A549 (cell line): ENCODE results near the gene KCTD5. TPM values are rescaled to one million over a fixed set of nuclear protein-coding genes. Genes with fewer than 3 reads are reported as not detected.

Source experiments
- ATOH8 ChIP-seq: fragments of 250-450 bp; sonication (Bioruptor Pico); IDR thresholded peaks from 2 replicates; pipeline ENCODE4 v1.5.0; 2020; ENCODE audit warnings: low read depth, mild to moderate bottlenecking, moderate library complexity
- BCL3 ChIP-seq: fragments of >200 bp; sonication (Bioruptor Twin); formaldehyde crosslinking; IDR thresholded peaks from 3 replicates; pipeline ENCODE4 v1.6.1; 2016
- CBX8 ChIP-seq: fragments of 200-600 bp; sonication (generic); IDR thresholded peaks from 2 replicates; pipeline ENCODE4 v1.6.1; 2016
- ELK1 ChIP-seq: fragments of 150-350 bp; IDR thresholded peaks from 2 replicates; pipeline ENCODE4 v1.6.1; 2014; ENCODE audit warnings: low read depth, mild to moderate bottlenecking, low read length
- ESRRA ChIP-seq: fragments of 150-350 bp; IDR thresholded peaks from 2 replicates; pipeline ENCODE4 v1.6.1; 2014; ENCODE audit warnings: mild to moderate bottlenecking, low read length, borderline replicate concordance
- FOSB ChIP-seq: fragments of 250-450 bp; sonication (Bioruptor Pico); IDR thresholded peaks from 2 replicates; pipeline ENCODE4 v1.5.0; 2020; ENCODE audit warnings: mild to moderate bottlenecking, moderate library complexity
- FOSL2 ChIP-seq, 2 experiments: fragments of 450-650 bp in 1 of 2; fragments of >200 bp in 1 of 2; sonication (Bioruptor Twin) in 1 of 2; formaldehyde crosslinking; IDR thresholded peaks; 2 replicates each; pipeline versions ENCODE4 v1.5.0 to v1.6.1; 2016 to 2020; ENCODE audit warnings: mild to moderate bottlenecking in 1 of 2, moderate library complexity in 1 of 2
- HEYL ChIP-seq: fragments of 250-450 bp; sonication (Bioruptor Pico); IDR thresholded peaks from 2 replicates; pipeline ENCODE4 v1.8.0; 2021; ENCODE audit warnings: mild to moderate bottlenecking, moderate library complexity
- HOXA7 ChIP-seq: fragments of 250-450 bp; sonication (Bioruptor Pico); IDR thresholded peaks from 2 replicates; pipeline ENCODE4 v1.5.0; 2020; ENCODE audit warnings: mild to moderate bottlenecking, moderate library complexity
- HOXB13 ChIP-seq: fragments of 250-450 bp; sonication (Bioruptor Pico); IDR thresholded peaks from 2 replicates; pipeline ENCODE4 v1.5.0; 2020; ENCODE audit warnings: low read depth, mild to moderate bottlenecking, moderate library complexity
- HOXB5 ChIP-seq: fragments of 250-450 bp; sonication (Bioruptor Pico); IDR thresholded peaks from 2 replicates; pipeline ENCODE4 v1.5.0; 2020; ENCODE audit warnings: mild to moderate bottlenecking, moderate library complexity
- JUNB ChIP-seq: fragments of >200 bp; sonication (Bioruptor Twin); formaldehyde crosslinking; IDR thresholded peaks from 2 replicates; pipeline ENCODE4 v1.6.1; 2016
- NR3C1 ChIP-seq: fragments of >200 bp; sonication (Bioruptor Twin); formaldehyde crosslinking; IDR thresholded peaks from 3 replicates; pipeline ENCODE4 v1.6.1; 2017
- PBX3 ChIP-seq: IDR thresholded peaks from 2 replicates; pipeline ENCODE4 v1.6.1; 2012
- PHF8 ChIP-seq: fragments of 200-600 bp; sonication (generic); IDR thresholded peaks from 2 replicates; pipeline ENCODE4 v1.6.1; 2016; ENCODE audit warnings: low read depth, mild to moderate bottlenecking, antibody characterized with exemption, moderate library complexity, borderline replicate concordance
- RNF2 ChIP-seq: fragments of 200-600 bp; sonication (generic); IDR thresholded peaks from 2 replicates; pipeline ENCODE4 v1.6.1; 2016; ENCODE audit warnings: low read depth, mild to moderate bottlenecking, antibody characterized with exemption, moderate library complexity, borderline replicate concordance
- ZNF302 ChIP-seq: fragments of 250-450 bp; sonication (Bioruptor Pico); IDR thresholded peaks from 2 replicates; pipeline ENCODE4 v1.9.0; 2021; ENCODE audit warnings: inconsistent platforms, mild to moderate bottlenecking, moderate library complexity
- polyA plus RNA-seq, 4 experiments: library from polyadenylated mRNA; depleted of rRNA in 3 of 4; stranded (reverse); fragments of >200 nt; fragmentation: RNase III in 1 of 4; extraction: RNeasy Plus Mini Kit Qiagen cat#74134 plus additional on column Dnase treatment in 1 of 4; gene quantifications; 2 replicates in 3 of 4; 3 replicates in 1 of 4; pipeline ENCODE4 v1.2.3, GENCODE V29; 2011 to 2017
- TF ChIP-seq, protein P1 (sequence below): fragments of 200-600 bp; sonication (generic); IDR thresholded peaks from 2 replicates; pipeline ENCODE4 v1.6.1; 2016; ENCODE audit warnings: antibody characterized with exemption, mild to moderate bottlenecking, moderate library complexity
- TF ChIP-seq, protein P2 (sequence below): IDR thresholded peaks from 2 replicates; pipeline ENCODE4 v1.6.1; 2012; ENCODE audit warnings: low read depth, borderline replicate concordance

KCTD5 gene
- polyA plus RNA-seq, 2 of the 4 experiments (the other 2 are of a cell fraction): 22.8 to 26.1 TPM

GRCh38 chr16:2682209-2683021 is at the start of gene KCTD5 (continued):
- TF ChIP-seq HOXB13: peak; percentile 80
- TF ChIP-seq, protein P1, sequence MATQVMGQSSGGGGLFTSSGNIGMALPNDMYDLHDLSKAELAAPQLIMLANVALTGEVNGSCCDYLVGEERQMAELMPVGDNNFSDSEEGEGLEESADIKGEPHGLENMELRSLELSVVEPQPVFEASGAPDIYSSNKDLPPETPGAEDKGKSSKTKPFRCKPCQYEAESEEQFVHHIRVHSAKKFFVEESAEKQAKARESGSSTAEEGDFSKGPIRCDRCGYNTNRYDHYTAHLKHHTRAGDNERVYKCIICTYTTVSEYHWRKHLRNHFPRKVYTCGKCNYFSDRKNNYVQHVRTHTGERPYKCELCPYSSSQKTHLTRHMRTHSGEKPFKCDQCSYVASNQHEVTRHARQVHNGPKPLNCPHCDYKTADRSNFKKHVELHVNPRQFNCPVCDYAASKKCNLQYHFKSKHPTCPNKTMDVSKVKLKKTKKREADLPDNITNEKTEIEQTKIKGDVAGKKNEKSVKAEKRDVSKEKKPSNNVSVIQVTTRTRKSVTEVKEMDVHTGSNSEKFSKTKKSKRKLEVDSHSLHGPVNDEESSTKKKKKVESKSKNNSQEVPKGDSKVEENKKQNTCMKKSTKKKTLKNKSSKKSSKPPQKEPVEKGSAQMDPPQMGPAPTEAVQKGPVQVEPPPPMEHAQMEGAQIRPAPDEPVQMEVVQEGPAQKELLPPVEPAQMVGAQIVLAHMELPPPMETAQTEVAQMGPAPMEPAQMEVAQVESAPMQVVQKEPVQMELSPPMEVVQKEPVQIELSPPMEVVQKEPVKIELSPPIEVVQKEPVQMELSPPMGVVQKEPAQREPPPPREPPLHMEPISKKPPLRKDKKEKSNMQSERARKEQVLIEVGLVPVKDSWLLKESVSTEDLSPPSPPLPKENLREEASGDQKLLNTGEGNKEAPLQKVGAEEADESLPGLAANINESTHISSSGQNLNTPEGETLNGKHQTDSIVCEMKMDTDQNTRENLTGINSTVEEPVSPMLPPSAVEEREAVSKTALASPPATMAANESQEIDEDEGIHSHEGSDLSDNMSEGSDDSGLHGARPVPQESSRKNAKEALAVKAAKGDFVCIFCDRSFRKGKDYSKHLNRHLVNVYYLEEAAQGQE: no peak
- 0 out of 2 replicates have a peak, but pooled peaks have one; percentile 76 for TF ChIP-seq ATOH8
- no peak for TF ChIP-seq ZNF302
- 0 out of 2 replicates have a peak, but pooled peaks have one; percentile 68 for TF ChIP-seq FOSB (CRISPR knock-in tag)
- TF ChIP-seq ESRRA: 0 out of 2 replicates have a peak, but pooled peaks have one; percentile 49
- 0 out of 2 replicates have a peak, but pooled peaks have one; percentile 39 for TF ChIP-seq HOXB5 (CRISPR knock-in tag)
- TF ChIP-seq ELK1: 0 out of 2 replicates have a peak, but pooled peaks have one; percentile 7
- no peak for TF ChIP-seq JUNB
- TF ChIP-seq, protein P2, sequence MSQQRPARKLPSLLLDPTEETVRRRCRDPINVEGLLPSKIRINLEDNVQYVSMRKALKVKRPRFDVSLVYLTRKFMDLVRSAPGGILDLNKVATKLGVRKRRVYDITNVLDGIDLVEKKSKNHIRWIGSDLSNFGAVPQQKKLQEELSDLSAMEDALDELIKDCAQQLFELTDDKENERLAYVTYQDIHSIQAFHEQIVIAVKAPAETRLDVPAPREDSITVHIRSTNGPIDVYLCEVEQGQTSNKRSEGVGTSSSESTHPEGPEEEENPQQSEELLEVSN: peak; percentile 91
- 0 out of 2 replicates have a peak, but pooled peaks have one; percentile 56 for TF ChIP-seq PBX3
- peak; percentile 83 for TF ChIP-seq PHF8
- TF ChIP-seq NR3C1: no peak
- peak; percentile 89 for TF ChIP-seq BCL3
- no peak for TF ChIP-seq RNF2
- TF ChIP-seq HOXA7 (CRISPR knock-in tag): no peak; the same call in 1 of the 2 replicates
- TF ChIP-seq CBX8: no peak
- TF ChIP-seq FOSL2 (IDR thresholded peaks at IDR 0.05): no peak
- peak; percentile 34; the same call in 1 of the 2 replicates for TF ChIP-seq FOSL2 (CRISPR knock-in tag; IDR thresholded peaks at IDR 0.05)
- no peak for TF ChIP-seq HEYL (CRISPR knock-in tag)
